Ectodermal cell (in vitro differentiated cells): ENCODE measurements around the gene BANF1.
A peak's percentile ranks its signal among the peaks of the same experiment; 100 is the strongest.

ENCODE experiments used
- H3K27ac ChIP-seq: 2 replicates; pipeline ENCODE4 v1.7.0; 2013; ENCODE audit warnings: mild to moderate bottlenecking, low read depth, low read length; ENCODE audit not compliant: insufficient read depth, poor library complexity, severe bottlenecking
- H3K27me3 ChIP-seq: 2 replicates; pipeline ENCODE4 v1.7.0; 2013; ENCODE audit warnings: mild to moderate bottlenecking, low read length; ENCODE audit not compliant: insufficient read depth, control insufficient read depth, poor library complexity, severe bottlenecking
- H3K36me3 ChIP-seq: one replicate; pipeline ENCODE4 v1.7.0; 2013; ENCODE audit warnings: low read length; ENCODE audit not compliant: control insufficient read depth, insufficient read depth
- H3K4me1 ChIP-seq: one replicate; pipeline ENCODE4 v1.7.0; 2013; ENCODE audit warnings: low read length; ENCODE audit not compliant: control insufficient read depth, insufficient read depth
- H3K4me3 ChIP-seq: 2 replicates; pipeline ENCODE4 v1.7.0; 2013; ENCODE audit warnings: low read depth, low read length, control low read depth; ENCODE audit not compliant: insufficient read depth
- H3K9me3 ChIP-seq: 2 replicates; pipeline ENCODE4 v1.7.0; 2013; ENCODE audit warnings: mild to moderate bottlenecking, low read length, moderate library complexity; ENCODE audit not compliant: control insufficient read depth
- WGBS, 2 experiments: methylation state at CpG; one replicate each; pipeline ENCODE4 v1.1.7; 2013; ENCODE audit warnings: missing lambda C conversion rate in 2 of 2; 5-methylcytosine and 5-hydroxymethylcytosine counted together

The BANF1 gene

GRCh38 chr11:66037327-66037726 is 35.0 kb downstream of the BANF1 start:
- 88 to 91% methylated on average over 3 of the region's 3 CpGs for WGBS, 2 experiments
- H3K9me3 ChIP-seq, result no peaks in the 10 kb centered on the region
- no peak overlapping the region for H3K4me3 ChIP-seq
- no peaks in the 10 kb centered on the region for H3K4me1 ChIP-seq
- peaks cover 8% of the 10 kb centered on the region for H3K36me3 ChIP-seq
- H3K27ac ChIP-seq, result no peak overlapping the region
- no peaks in the 10 kb centered on the region for H3K27me3 ChIP-seq

- no peak overlapping the region for H3K4me3 ChIP-seq
- H3K9me3 ChIP-seq, result no peaks in the 10 kb centered on the region
- H3K27me3 ChIP-seq, result no peaks in the 10 kb centered on the region
- 91 to 95% methylated on average over 3 of the region's 3 CpGs for WGBS, 2 experiments
- H3K27ac ChIP-seq, result no peak overlapping the region
- peaks cover 16% of the 10 kb centered on the region for H3K36me3 ChIP-seq
- peaks cover under 1% of the 10 kb centered on the region for H3K4me1 ChIP-seq
These were observed 37.5 kb downstream of the BANF1 start for GRCh38 chr11:66039765-66040164.

GRCh38 chr11:66042227-66042995 is 40.1 kb downstream of the BANF1 start:
- H3K4me1 ChIP-seq, result peaks cover 6% of the 10 kb centered on the region
- H3K36me3 ChIP-seq, result peaks cover 16% of the 10 kb centered on the region
- H3K27ac ChIP-seq, result no peak overlapping the region
- no peaks in the 10 kb centered on the region for H3K27me3 ChIP-seq
- no peaks in the 10 kb centered on the region for H3K9me3 ChIP-seq
- 95 to 96% methylated on average over 81 of the region's 81 CpGs for WGBS, 2 experiments
- no peak overlapping the region for H3K4me3 ChIP-seq

GRCh38 chr11:66042996-66043906 is 40.9 kb downstream of the BANF1 start:
- H3K4me3 ChIP-seq, result no peak overlapping the region
- H3K4me1 ChIP-seq, result peaks cover 13% of the 10 kb centered on the region
- WGBS, 2 experiments, result 96 to 97% methylated on average over 88 of the region's 88 CpGs
- no peaks in the 10 kb centered on the region for H3K27me3 ChIP-seq
- H3K9me3 ChIP-seq, result no peaks in the 10 kb centered on the region
- peaks cover 16% of the 10 kb centered on the region for H3K36me3 ChIP-seq
- no peak overlapping the region for H3K27ac ChIP-seq

- H3K9me3 ChIP-seq, result no peaks in the 10 kb centered on the region
- 85 to 86% methylated on average over 6 of the region's 6 CpGs for WGBS, 2 experiments
- H3K27ac ChIP-seq, result no peak overlapping the region
- H3K4me3 ChIP-seq, result no peak overlapping the region
- no peaks in the 10 kb centered on the region for H3K27me3 ChIP-seq
- peaks cover 17% of the 10 kb centered on the region for H3K4me1 ChIP-seq
- H3K36me3 ChIP-seq, result peaks cover 16% of the 10 kb centered on the region
These were observed 42.5 kb downstream of the BANF1 start for GRCh38 chr11:66044757-66045156.

- H3K27ac ChIP-seq, result no peak overlapping the region
- peaks cover 17% of the 10 kb centered on the region for H3K4me1 ChIP-seq
- no peak overlapping the region for H3K4me3 ChIP-seq
- no peaks in the 10 kb centered on the region for H3K9me3 ChIP-seq
- 25 to 28% methylated on average over 11 of the region's 11 CpGs for WGBS, 2 experiments
- H3K27me3 ChIP-seq, result no peaks in the 10 kb centered on the region
- H3K36me3 ChIP-seq, result peaks cover 16% of the 10 kb centered on the region
These were observed 42.9 kb downstream of the BANF1 start for GRCh38 chr11:66045177-66045639.

- Histone ChIP-seq H3K27ac (no peak overlapping the region), H3K27me3 (no peaks in the 10 kb centered on the region), H3K9me3 (no peaks in the 10 kb centered on the region), H3K4me3 (no peak overlapping the region), H3K36me3 (peaks cover 9% of the 10 kb centered on the region), H3K4me1 (peaks cover 26% of the 10 kb centered on the region)
- WGBS, 2 experiments, result 92 to 96% methylated on average over 3 of the region's 3 CpGs
These were observed 44.6 kb downstream of the BANF1 start for GRCh38 chr11:66046901-66047300.

- H3K36me3 ChIP-seq, result peaks cover 9% of the 10 kb centered on the region
- WGBS, 2 experiments, result 81 to 82% methylated on average over 11 of the region's 11 CpGs
- H3K27me3 ChIP-seq, result no peaks in the 10 kb centered on the region
- H3K27ac ChIP-seq, result no peak overlapping the region
- peaks cover 26% of the 10 kb centered on the region for H3K4me1 ChIP-seq
- peak overlapping the region; percentile 59 for H3K4me3 ChIP-seq
- no peaks in the 10 kb centered on the region for H3K9me3 ChIP-seq
These were observed 45.5 kb downstream of the BANF1 start for GRCh38 chr11:66047541-66048365.

GRCh38 chr11:66048547-66049323 is 46.4 kb downstream of the BANF1 start, which contains the start of gene GAL3ST3:
GAL3ST3 (minus strand) TSS chr11:66049161; CDS start chr11:66045415, 3,746 bp downstream.
- peak within 1 kb of the TSS; percentile 59 for H3K4me3 ChIP-seq
- WGBS, 2 experiments, result 2 to 3% methylated on average over 37 to 39 of the region's 39 CpGs

More at GRCh38 chr11:66048547-66049323, 46.4 kb downstream of the BANF1 start, which contains the start of gene GAL3ST3:
- H3K36me3 ChIP-seq, result peaks cover 3% of the 10 kb centered on the region
- H3K27me3 ChIP-seq, result no peaks in the 10 kb centered on the region
- H3K4me1 ChIP-seq, result peaks cover 34% of the 10 kb centered on the region
- H3K9me3 ChIP-seq, result no peaks in the 10 kb centered on the region
- H3K27ac ChIP-seq, result peak within 1 kb of the TSS; percentile 5
